ENCODE measurements around the gene RNASEL. TPM values are rescaled to one million over a fixed set of nuclear protein-coding genes. Genes with fewer than 3 reads are reported as not detected.

The RNASEL gene
- total RNA-seq, 2 experiments from 2014 or later, result 3.5 to 3.7 TPM

GRCh38 chr1:182580736-182581135 lies 8.3 kb downstream of the RNASEL start:
- Mint-ChIP-seq H3K4me1 (ENCODE audit: low read depth) (peaks cover 67% of the 10 kb centered on the region), H3K27ac (no peak overlapping the region), H3K4me3 (no peak overlapping the region), H3K36me3 (ENCODE audit: low read depth) (peaks cover 91% of the 10 kb centered on the region), H3K27me3 (no peaks in the 10 kb centered on the region), H3K9me3 (no peaks in the 10 kb centered on the region)
- H3K4me3 ChIP-seq (ENCODE audit: low read length), result no peak overlapping the region
- intact Hi-C loops (cut with DNase I, micrococcal nuclease), result loop anchor here in 1 of 2 experiments (10.0 kb wide), 1 partner anchor 1946 kb away; the partner anchor contains the start of gene XPR1
- ChIA-PET POLR2A (interaction anchor here (2.2 kb wide), 1 partner anchor 9 kb away, joined by 7 read pairs; the partner anchor contains the start of gene RNASEL), CTCF (interaction anchor here (1.7 kb wide), 1 partner anchor 204 kb away, joined by 4 read pairs; no protein-coding TSS in a partner anchor)
- peaks cover 29% of the 10 kb centered on the region for H3K4me1 ChIP-seq (ENCODE audit: insufficient read depth, low read length)
- peaks cover 79% of the 10 kb centered on the region for H3K36me3 ChIP-seq (ENCODE audit: insufficient read depth, low read length)
- DNase-seq, result no peak
- no peaks in the 10 kb centered on the region for H3K9me3 ChIP-seq (ENCODE audit: control insufficient read depth in 1 of 2, insufficient read depth in 1 of 2, low read length in 2 of 2)
- TF ChIP-seq CTCF (IDR thresholded peaks at IDR 0.05), result no peak
- no peaks in the 10 kb centered on the region for H3K27me3 ChIP-seq (ENCODE audit: control insufficient read depth in 1 of 2, insufficient read depth in 2 of 2, low read length in 2 of 2)
- no peak overlapping the region for H3K27ac ChIP-seq (ENCODE audit: low read depth in 1 of 2, low read length in 2 of 2)
- ATAC-seq (ENCODE audit: poor library complexity), result no peak

GRCh38 chr1:182575540-182576149 lies 13.4 kb downstream of the RNASEL start:
- no peaks in the 10 kb centered on the region for H3K27me3 Mint-ChIP-seq
- no peaks in the 10 kb centered on the region for H3K9me3 Mint-ChIP-seq
- Histone ChIP-seq H3K4me1 (ENCODE audit: insufficient read depth, low read length) (no peaks in the 10 kb centered on the region), H3K27me3 (ENCODE audit: control insufficient read depth in 1 of 2, insufficient read depth in 2 of 2, low read length in 2 of 2) (no peaks in the 10 kb centered on the region), H3K4me3 (ENCODE audit: low read length) (no peak overlapping the region), H3K27ac (ENCODE audit: low read depth in 1 of 2, low read length in 2 of 2) (no peak overlapping the region), H3K36me3 (ENCODE audit: insufficient read depth, low read length) (peaks cover 72% of the 10 kb centered on the region), H3K9me3 (ENCODE audit: control insufficient read depth in 1 of 2, insufficient read depth in 1 of 2, low read length in 2 of 2) (no peaks in the 10 kb centered on the region)
- POLR2A ChIA-PET, result no interaction called here
- no peak for ATAC-seq (ENCODE audit: poor library complexity)
- DNase-seq, result no peak
- intact Hi-C loops (cut with DNase I, micrococcal nuclease), result no loop called here
- CTCF ChIA-PET, result interaction anchor here (1.0 to 1.3 kb wide), 2 partner anchors 12 to 20 kb away, joined by 3 to 4 read pairs; no protein-coding TSS in a partner anchor
- H3K27ac Mint-ChIP-seq, result no peak overlapping the region
- H3K4me3 Mint-ChIP-seq, result no peak overlapping the region
- peaks cover 74% of the 10 kb centered on the region for H3K36me3 Mint-ChIP-seq (ENCODE audit: low read depth)
- peaks cover 22% of the 10 kb centered on the region for H3K4me1 Mint-ChIP-seq (ENCODE audit: low read depth)
- TF ChIP-seq CTCF (IDR thresholded peaks at IDR 0.05), result no peak

GRCh38 chr1:182574156-182574555 lies 14.9 kb downstream of the RNASEL start:
- Mint-ChIP-seq H3K36me3 (ENCODE audit: low read depth) (peaks cover 60% of the 10 kb centered on the region), H3K9me3 (no peaks in the 10 kb centered on the region)
- POLR2A ChIA-PET, result no interaction called here

More at GRCh38 chr1:182574156-182574555, 14.9 kb downstream of the RNASEL start:
- Mint-ChIP-seq H3K27ac (no peak overlapping the region), H3K4me3 (no peak overlapping the region), H3K27me3 (no peaks in the 10 kb centered on the region), H3K4me1 (ENCODE audit: low read depth) (peaks cover 17% of the 10 kb centered on the region)
- Histone ChIP-seq H3K9me3 (ENCODE audit: control insufficient read depth in 1 of 2, insufficient read depth in 1 of 2, low read length in 2 of 2) (no peaks in the 10 kb centered on the region), H3K27me3 (ENCODE audit: control insufficient read depth in 1 of 2, insufficient read depth in 2 of 2, low read length in 2 of 2) (no peaks in the 10 kb centered on the region), H3K36me3 (ENCODE audit: insufficient read depth, low read length) (peaks cover 57% of the 10 kb centered on the region), H3K27ac (ENCODE audit: low read depth in 1 of 2, low read length in 2 of 2) (no peak overlapping the region), H3K4me1 (ENCODE audit: insufficient read depth, low read length) (no peaks in the 10 kb centered on the region), H3K4me3 (ENCODE audit: low read length) (no peak overlapping the region)
- intact Hi-C loops (cut with DNase I, micrococcal nuclease), result no loop called here
- no peak for TF ChIP-seq CTCF (IDR thresholded peaks at IDR 0.05)
- ATAC-seq (ENCODE audit: poor library complexity) (no peak), DNase-seq (no peak)
- CTCF ChIA-PET, result interaction anchor here (1.3 kb wide), 1 partner anchor 22 kb away, joined by 4 read pairs; no protein-coding TSS in a partner anchor

Measured in CD4-positive, alpha-beta T cell (primary cell).